Neural cell (in vitro differentiated cells): Measurements from ENCODE around the gene MED22. TPM values are rescaled to one million over a fixed set of nuclear protein-coding genes. Genes with fewer than 3 reads are reported as not detected.

ENCODE experiments used
- H2AFZ ChIP-seq: fragments of 200-600, 300-800 bp; sonication (generic), shearing (Covaris generic); 2 replicates; pipeline ENCODE4 v1.6.0; 2014; ENCODE audit warnings: low read depth, mild to moderate bottlenecking, antibody characterized with exemption, low read length, moderate library complexity
- H3F3A ChIP-seq: fragments of 200-600 bp; shearing (Covaris generic); 2 replicates; pipeline ENCODE4 v1.6.1; 2016; ENCODE audit warnings: mild to moderate bottlenecking, moderate library complexity, mixed read lengths, antibody characterized with exemption, low read length; ENCODE audit not compliant: insufficient read depth, poor library complexity, severe bottlenecking
- H3K27ac ChIP-seq: fragments of 200-600, 300-800 bp; sonication (generic), shearing (Covaris generic); 2 replicates; pipeline ENCODE4 v1.5.1; 2014; ENCODE audit warnings: mild to moderate bottlenecking, low read length, moderate library complexity
- H3K27me3 ChIP-seq: fragments of 300-800, 200-600 bp; sonication (generic), shearing (Covaris generic); 2 replicates; pipeline ENCODE4 v1.6.0; 2014; ENCODE audit warnings: mild to moderate bottlenecking, low read depth, low read length, moderate library complexity; ENCODE audit not compliant: insufficient read depth
- H3K36me3 ChIP-seq: fragments of 300-800, 200-600 bp; sonication (generic), shearing (Covaris generic); 2 replicates; pipeline ENCODE4 v1.5.1; 2014; ENCODE audit warnings: mild to moderate bottlenecking, antibody characterized with exemption, low read length, moderate library complexity; ENCODE audit not compliant: insufficient read depth
- H3K4me2 ChIP-seq: fragments of 300-800, 200-600 bp; sonication (generic), shearing (Covaris generic); 2 replicates; pipeline ENCODE4 v1.6.0; 2014; ENCODE audit warnings: mild to moderate bottlenecking, low read length
- H3K4me3 ChIP-seq: fragments of 300-800, 200-600 bp; sonication (generic), shearing (Covaris generic); 2 replicates; pipeline ENCODE4 v1.5.1; 2014; ENCODE audit warnings: mild to moderate bottlenecking, low read length, moderate library complexity
- H3K79me2 ChIP-seq: fragments of 200-600 bp; shearing (Covaris generic); replicated peaks from 2 replicates; pipeline ENCODE4 v1.6.0; 2014; ENCODE audit warnings: mild to moderate bottlenecking, low read length, moderate library complexity; ENCODE audit not compliant: insufficient read depth
- H3K9ac ChIP-seq: fragments of 300-800, 200-600 bp; sonication (generic), shearing (Covaris generic); 2 replicates; pipeline ENCODE4 v1.6.1; 2016; ENCODE audit warnings: mild to moderate bottlenecking, low read length, mixed read lengths
- H3K9me2 ChIP-seq: fragments of 200-600 bp; shearing (Covaris generic); 2 replicates; pipeline ENCODE4 v1.6.1; 2016; ENCODE audit warnings: mild to moderate bottlenecking, low read length, mixed read lengths; ENCODE audit not compliant: insufficient read depth
- H3K9me3 ChIP-seq: fragments of 200-600, 300-800 bp; sonication (generic), shearing (Covaris generic); 2 replicates; pipeline ENCODE4 v1.6.1; 2016; ENCODE audit warnings: mild to moderate bottlenecking, mixed run types, low read length, moderate library complexity, mixed read lengths
- H4K20me1 ChIP-seq: fragments of 200-600 bp; shearing (Covaris generic); 2 replicates; pipeline ENCODE4 v1.6.1; 2016; ENCODE audit warnings: mild to moderate bottlenecking, mixed run types; ENCODE audit not compliant: insufficient read depth
- EP300 ChIP-seq: fragments of 450-650 bp; conservative IDR thresholded peaks from 2 replicates; pipeline ENCODE4 v1.6.1; 2014; ENCODE audit warnings: antibody characterized with exemption, mild to moderate bottlenecking, moderate library complexity; ENCODE audit not compliant: poor library complexity, severe bottlenecking
- EZH2 ChIP-seq: fragments of 200-600, 300-800 bp; shearing (Covaris generic), sonication (generic); IDR thresholded peaks from 2 replicates; pipeline ENCODE4 v1.6.1; 2014; ENCODE audit warnings: antibody characterized with exemption, low read length, borderline replicate concordance, mild to moderate bottlenecking; ENCODE audit not compliant: insufficient read depth, poor library complexity, severe bottlenecking
- MXI1 ChIP-seq: fragments of 450-650 bp; conservative IDR thresholded peaks from 2 replicates; pipeline ENCODE4 v1.6.1; 2014; ENCODE audit warnings: antibody characterized with exemption, mild to moderate bottlenecking; ENCODE audit not compliant: poor library complexity, severe bottlenecking
- POLR2AphosphoS5 ChIP-seq: IDR thresholded peaks from 2 replicates; pipeline ENCODE4 v1.6.1; 2012
- RAD21 ChIP-seq: fragments of 450-650 bp; conservative IDR thresholded peaks from 2 replicates; pipeline ENCODE4 v1.6.1; 2014; ENCODE audit warnings: antibody characterized with exemption, mild to moderate bottlenecking, moderate library complexity
- SMC3 ChIP-seq: fragments of 450-650 bp; conservative IDR thresholded peaks from 2 replicates; pipeline ENCODE4 v1.6.1; 2014; ENCODE audit warnings: antibody characterized with exemption, mild to moderate bottlenecking, moderate library complexity; ENCODE audit not compliant: poor library complexity
- TAF1 ChIP-seq: IDR thresholded peaks from 2 replicates; pipeline ENCODE4 v1.6.1; 2012; ENCODE audit warnings: low read depth
- polyA plus RNA-seq: library from polyadenylated mRNA; depleted of rRNA; stranded (reverse); fragments of >200 nt; gene quantifications from 2 replicates; pipeline ENCODE4 v1.2.3, GENCODE V29; 2014
- TF ChIP-seq, protein P1 (sequence below): fragments of 450-650 bp; IDR thresholded peaks from 2 replicates; pipeline ENCODE4 v1.5.1; 2014; ENCODE audit warnings: antibody characterized with exemption, mild to moderate bottlenecking, moderate library complexity; ENCODE audit not compliant: poor library complexity, severe bottlenecking
- TF ChIP-seq, protein P2 (sequence below): IDR thresholded peaks from 2 replicates; pipeline ENCODE4 v1.6.1; 2012; ENCODE audit warnings: borderline replicate concordance

MED22 gene
- polyA plus RNA-seq, 1 donor from 2014 or later, result 57.5 TPM

- no peak overlapping the region for H3K4me3 ChIP-seq
- H3K36me3 ChIP-seq, result no peaks in the 10 kb centered on the region
- no peaks in the 10 kb centered on the region for H3K79me2 ChIP-seq
- H4K20me1 ChIP-seq, result no peaks in the 10 kb centered on the region
- H3K4me2 ChIP-seq, result no peak overlapping the region
- H3K27me3 ChIP-seq, result no peaks in the 10 kb centered on the region
- no peak overlapping the region for H3K27ac ChIP-seq
- no peaks in the 10 kb centered on the region for H3K9me2 ChIP-seq
- H3K9ac ChIP-seq, result no peak overlapping the region
- TF ChIP-seq POLR2AphosphoS5 (no peak), TAF1 (no peak)
- TF ChIP-seq, protein P1, sequence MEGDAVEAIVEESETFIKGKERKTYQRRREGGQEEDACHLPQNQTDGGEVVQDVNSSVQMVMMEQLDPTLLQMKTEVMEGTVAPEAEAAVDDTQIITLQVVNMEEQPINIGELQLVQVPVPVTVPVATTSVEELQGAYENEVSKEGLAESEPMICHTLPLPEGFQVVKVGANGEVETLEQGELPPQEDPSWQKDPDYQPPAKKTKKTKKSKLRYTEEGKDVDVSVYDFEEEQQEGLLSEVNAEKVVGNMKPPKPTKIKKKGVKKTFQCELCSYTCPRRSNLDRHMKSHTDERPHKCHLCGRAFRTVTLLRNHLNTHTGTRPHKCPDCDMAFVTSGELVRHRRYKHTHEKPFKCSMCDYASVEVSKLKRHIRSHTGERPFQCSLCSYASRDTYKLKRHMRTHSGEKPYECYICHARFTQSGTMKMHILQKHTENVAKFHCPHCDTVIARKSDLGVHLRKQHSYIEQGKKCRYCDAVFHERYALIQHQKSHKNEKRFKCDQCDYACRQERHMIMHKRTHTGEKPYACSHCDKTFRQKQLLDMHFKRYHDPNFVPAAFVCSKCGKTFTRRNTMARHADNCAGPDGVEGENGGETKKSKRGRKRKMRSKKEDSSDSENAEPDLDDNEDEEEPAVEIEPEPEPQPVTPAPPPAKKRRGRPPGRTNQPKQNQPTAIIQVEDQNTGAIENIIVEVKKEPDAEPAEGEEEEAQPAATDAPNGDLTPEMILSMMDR, result no peak
- H3F3A ChIP-seq, result no peaks in the 10 kb centered on the region
- no peak overlapping the region for H2AFZ ChIP-seq
- H3K9me3 ChIP-seq, result no peaks in the 10 kb centered on the region
Observed at GRCh38 chr9:133305731-133306130, 42.2 kb downstream of the MED22 start.

- Histone ChIP-seq H3K79me2 (no peaks in the 10 kb centered on the region), H3K4me3 (no peak overlapping the region), H3K4me2 (no peak overlapping the region), H3K9me2 (no peaks in the 10 kb centered on the region), H3K27me3 (no peaks in the 10 kb centered on the region), H3K9me3 (no peaks in the 10 kb centered on the region), H3K27ac (no peak overlapping the region), H4K20me1 (no peaks in the 10 kb centered on the region), H3F3A (no peaks in the 10 kb centered on the region), H2AFZ (no peak overlapping the region), H3K9ac (no peak overlapping the region), H3K36me3 (no peaks in the 10 kb centered on the region)
- TF ChIP-seq MXI1 (no peak), TAF1 (no peak), RAD21 (no peak), EP300 (no peak), POLR2AphosphoS5 (no peak), SMC3 (no peak), EZH2 (no peak)
- TF ChIP-seq, protein P2, sequence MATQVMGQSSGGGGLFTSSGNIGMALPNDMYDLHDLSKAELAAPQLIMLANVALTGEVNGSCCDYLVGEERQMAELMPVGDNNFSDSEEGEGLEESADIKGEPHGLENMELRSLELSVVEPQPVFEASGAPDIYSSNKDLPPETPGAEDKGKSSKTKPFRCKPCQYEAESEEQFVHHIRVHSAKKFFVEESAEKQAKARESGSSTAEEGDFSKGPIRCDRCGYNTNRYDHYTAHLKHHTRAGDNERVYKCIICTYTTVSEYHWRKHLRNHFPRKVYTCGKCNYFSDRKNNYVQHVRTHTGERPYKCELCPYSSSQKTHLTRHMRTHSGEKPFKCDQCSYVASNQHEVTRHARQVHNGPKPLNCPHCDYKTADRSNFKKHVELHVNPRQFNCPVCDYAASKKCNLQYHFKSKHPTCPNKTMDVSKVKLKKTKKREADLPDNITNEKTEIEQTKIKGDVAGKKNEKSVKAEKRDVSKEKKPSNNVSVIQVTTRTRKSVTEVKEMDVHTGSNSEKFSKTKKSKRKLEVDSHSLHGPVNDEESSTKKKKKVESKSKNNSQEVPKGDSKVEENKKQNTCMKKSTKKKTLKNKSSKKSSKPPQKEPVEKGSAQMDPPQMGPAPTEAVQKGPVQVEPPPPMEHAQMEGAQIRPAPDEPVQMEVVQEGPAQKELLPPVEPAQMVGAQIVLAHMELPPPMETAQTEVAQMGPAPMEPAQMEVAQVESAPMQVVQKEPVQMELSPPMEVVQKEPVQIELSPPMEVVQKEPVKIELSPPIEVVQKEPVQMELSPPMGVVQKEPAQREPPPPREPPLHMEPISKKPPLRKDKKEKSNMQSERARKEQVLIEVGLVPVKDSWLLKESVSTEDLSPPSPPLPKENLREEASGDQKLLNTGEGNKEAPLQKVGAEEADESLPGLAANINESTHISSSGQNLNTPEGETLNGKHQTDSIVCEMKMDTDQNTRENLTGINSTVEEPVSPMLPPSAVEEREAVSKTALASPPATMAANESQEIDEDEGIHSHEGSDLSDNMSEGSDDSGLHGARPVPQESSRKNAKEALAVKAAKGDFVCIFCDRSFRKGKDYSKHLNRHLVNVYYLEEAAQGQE, result no peak
- TF ChIP-seq, protein P1, result no peak
Observed at GRCh38 chr9:133304477-133305377, 43.2 kb downstream of the MED22 start.
